ENCODE results near the gene GAB2. TPM values are rescaled to one million over a fixed set of nuclear protein-coding genes. Genes with fewer than 3 reads are reported as not detected.

The GAB2 gene
- total and polyA plus RNA-seq, 2 experiments from 2014 or later: 4.9 to 10.2 TPM

- H3K27me3 ChIP-seq: no peaks in the 10 kb centered on the region
- no peak overlapping the region for H2AFZ ChIP-seq
- H3K79me2 ChIP-seq: peaks cover 5% of the 10 kb centered on the region
- 55% methylated on average over 8 of the region's 8 CpGs for WGBS (ENCODE audit: low lambda C conversion rate, missing lambda C conversion rate)
- no peak for DNase-seq (ENCODE audit: low spot score)
- TF ChIP-seq EZH2phosphoT487 (IDR thresholded peaks at IDR 0.05; ENCODE audit: low read depth, severe bottlenecking, unreplicated experiment) (no peak), EZH2 (IDR thresholded peaks at IDR 0.05; ENCODE audit: borderline replicate concordance) (no peak)
- no peaks in the 10 kb centered on the region for H3K9me3 ChIP-seq (ENCODE audit: low read depth)
- no peak overlapping the region for H3K4me2 ChIP-seq
- no peaks in the 10 kb centered on the region for H3K36me3 ChIP-seq (replicated peaks; ENCODE audit: insufficient read depth, low read depth)
- peak overlapping the region; percentile 13 for H3K27ac ChIP-seq
- no peaks in the 10 kb centered on the region for H3K9me2 ChIP-seq (replicated peaks; ENCODE audit: insufficient read depth)
- no peaks in the 10 kb centered on the region for H4K20me1 ChIP-seq (ENCODE audit: insufficient read depth, poor library complexity, severe bottlenecking)
- H3K4me3 ChIP-seq: no peak overlapping the region
- H3K4me1 ChIP-seq (ENCODE audit: insufficient read depth): peaks cover 18% of the 10 kb centered on the region
These were observed 157.7 kb downstream of the GAB2 start for GRCh38 chr11:78259777-78260487.

GRCh38 chr11:78257654-78258053 lies 160.0 kb downstream of the GAB2 start:
- Histone ChIP-seq H3K36me3 (replicated peaks; ENCODE audit: insufficient read depth, low read depth) (no peaks in the 10 kb centered on the region), H3K4me2 (no peak overlapping the region), H3K79me2 (no peaks in the 10 kb centered on the region), H3K27me3 (no peaks in the 10 kb centered on the region), H4K20me1 (ENCODE audit: insufficient read depth, poor library complexity, severe bottlenecking) (no peaks in the 10 kb centered on the region), H3K4me1 (ENCODE audit: insufficient read depth) (peaks cover 17% of the 10 kb centered on the region), H2AFZ (no peak overlapping the region), H3K27ac (peak overlapping the region; percentile 56), H3K4me3 (no peak overlapping the region), H3K9me3 (ENCODE audit: low read depth) (no peaks in the 10 kb centered on the region), H3K9me2 (replicated peaks; ENCODE audit: insufficient read depth) (no peaks in the 10 kb centered on the region)
- no peak for DNase-seq (ENCODE audit: low spot score)
- WGBS (ENCODE audit: low lambda C conversion rate, missing lambda C conversion rate): 92% methylated on average over 3 of the region's 3 CpGs
- TF ChIP-seq CTCF (IDR thresholded peaks at IDR 0.05; ENCODE audit: poor library complexity) (no peak), EZH2phosphoT487 (IDR thresholded peaks at IDR 0.05; ENCODE audit: low read depth, severe bottlenecking, unreplicated experiment) (no peak), EZH2 (IDR thresholded peaks at IDR 0.05; ENCODE audit: borderline replicate concordance) (no peak)

- 48% methylated on average over 3 of the region's 3 CpGs for WGBS (ENCODE audit: low lambda C conversion rate, missing lambda C conversion rate)
- Histone ChIP-seq H3K9me3 (ENCODE audit: low read depth) (no peaks in the 10 kb centered on the region), H3K4me1 (ENCODE audit: insufficient read depth) (peaks cover 11% of the 10 kb centered on the region), H3K4me2 (no peak overlapping the region), H3K4me3 (no peak overlapping the region), H3K27me3 (no peaks in the 10 kb centered on the region), H3K79me2 (no peaks in the 10 kb centered on the region), H3K27ac (peak overlapping the region; percentile 56), H3K36me3 (replicated peaks; ENCODE audit: insufficient read depth, low read depth) (no peaks in the 10 kb centered on the region), H3K9me2 (replicated peaks; ENCODE audit: insufficient read depth) (no peaks in the 10 kb centered on the region), H2AFZ (no peak overlapping the region), H4K20me1 (ENCODE audit: insufficient read depth, poor library complexity, severe bottlenecking) (no peaks in the 10 kb centered on the region)
- TF ChIP-seq EZH2 (IDR thresholded peaks at IDR 0.05; ENCODE audit: borderline replicate concordance): no peak
- TF ChIP-seq EZH2phosphoT487 (IDR thresholded peaks at IDR 0.05; ENCODE audit: low read depth, severe bottlenecking, unreplicated experiment): no peak
- TF ChIP-seq CTCF (IDR thresholded peaks at IDR 0.05; ENCODE audit: poor library complexity): no peak
- peak; percentile 45 for DNase-seq (ENCODE audit: low spot score)
These were observed 160.7 kb downstream of the GAB2 start for GRCh38 chr11:78256962-78257361.

GRCh38 chr11:78255919-78256318 lies 161.7 kb downstream of the GAB2 start:
- no peak overlapping the region for H3K4me3 ChIP-seq
- no peak overlapping the region for H3K4me2 ChIP-seq
- no peaks in the 10 kb centered on the region for H3K9me3 ChIP-seq (ENCODE audit: low read depth)
- TF ChIP-seq CTCF (IDR thresholded peaks at IDR 0.05; ENCODE audit: poor library complexity) (no peak), EZH2phosphoT487 (IDR thresholded peaks at IDR 0.05; ENCODE audit: low read depth, severe bottlenecking, unreplicated experiment) (no peak), EZH2 (IDR thresholded peaks at IDR 0.05; ENCODE audit: borderline replicate concordance) (no peak)
- H3K27ac ChIP-seq: no peak overlapping the region
- H3K27me3 ChIP-seq: no peaks in the 10 kb centered on the region
- no peaks in the 10 kb centered on the region for H3K79me2 ChIP-seq
- no peaks in the 10 kb centered on the region for H3K9me2 ChIP-seq (replicated peaks; ENCODE audit: insufficient read depth)
- H3K36me3 ChIP-seq (replicated peaks; ENCODE audit: insufficient read depth, low read depth): no peaks in the 10 kb centered on the region
- 96% methylated on average over 2 of the region's 2 CpGs for WGBS (ENCODE audit: low lambda C conversion rate, missing lambda C conversion rate)
- H2AFZ ChIP-seq: no peak overlapping the region
- no peak for DNase-seq (ENCODE audit: low spot score)
- H3K4me1 ChIP-seq (ENCODE audit: insufficient read depth): peaks cover 5% of the 10 kb centered on the region
- no peaks in the 10 kb centered on the region for H4K20me1 ChIP-seq (ENCODE audit: insufficient read depth, poor library complexity, severe bottlenecking)

Data from hepatocyte (in vitro differentiated cells).